Measurements from ENCODE around the gene DCDC1. TPM values are rescaled to one million over a fixed set of nuclear protein-coding genes. Genes with fewer than 3 reads are reported as not detected.

The DCDC1 gene
- total RNA-seq, 1 experiment from 2014 or later = not detected

DNA sequence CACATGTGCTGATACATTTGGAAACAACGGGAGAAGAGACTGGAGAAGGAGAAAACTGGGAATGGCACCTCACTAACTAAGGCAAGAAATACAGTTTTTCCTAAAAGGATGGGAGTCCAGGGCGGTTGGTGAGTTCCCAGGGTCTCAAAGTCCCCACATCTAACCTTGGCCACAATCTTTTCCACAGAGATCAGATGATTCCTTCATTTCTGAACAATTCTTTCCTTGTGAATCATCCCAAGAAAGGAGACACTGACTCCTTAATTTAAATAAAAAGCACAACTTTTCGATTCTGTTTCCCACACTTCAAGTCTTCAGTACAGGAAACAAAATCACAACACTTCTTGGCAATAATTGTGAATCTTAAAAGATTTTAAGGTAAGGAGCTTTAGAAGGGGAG, 384.7 kb downstream of the DCDC1 start:
- ATAC-seq (no peak), DNase-seq (ENCODE audit: low read depth, low spot score) (no peak)
- ChIA-PET CTCF (no interaction called here), POLR2A (no interaction called here)
- TF ChIP-seq, protein P1, sequence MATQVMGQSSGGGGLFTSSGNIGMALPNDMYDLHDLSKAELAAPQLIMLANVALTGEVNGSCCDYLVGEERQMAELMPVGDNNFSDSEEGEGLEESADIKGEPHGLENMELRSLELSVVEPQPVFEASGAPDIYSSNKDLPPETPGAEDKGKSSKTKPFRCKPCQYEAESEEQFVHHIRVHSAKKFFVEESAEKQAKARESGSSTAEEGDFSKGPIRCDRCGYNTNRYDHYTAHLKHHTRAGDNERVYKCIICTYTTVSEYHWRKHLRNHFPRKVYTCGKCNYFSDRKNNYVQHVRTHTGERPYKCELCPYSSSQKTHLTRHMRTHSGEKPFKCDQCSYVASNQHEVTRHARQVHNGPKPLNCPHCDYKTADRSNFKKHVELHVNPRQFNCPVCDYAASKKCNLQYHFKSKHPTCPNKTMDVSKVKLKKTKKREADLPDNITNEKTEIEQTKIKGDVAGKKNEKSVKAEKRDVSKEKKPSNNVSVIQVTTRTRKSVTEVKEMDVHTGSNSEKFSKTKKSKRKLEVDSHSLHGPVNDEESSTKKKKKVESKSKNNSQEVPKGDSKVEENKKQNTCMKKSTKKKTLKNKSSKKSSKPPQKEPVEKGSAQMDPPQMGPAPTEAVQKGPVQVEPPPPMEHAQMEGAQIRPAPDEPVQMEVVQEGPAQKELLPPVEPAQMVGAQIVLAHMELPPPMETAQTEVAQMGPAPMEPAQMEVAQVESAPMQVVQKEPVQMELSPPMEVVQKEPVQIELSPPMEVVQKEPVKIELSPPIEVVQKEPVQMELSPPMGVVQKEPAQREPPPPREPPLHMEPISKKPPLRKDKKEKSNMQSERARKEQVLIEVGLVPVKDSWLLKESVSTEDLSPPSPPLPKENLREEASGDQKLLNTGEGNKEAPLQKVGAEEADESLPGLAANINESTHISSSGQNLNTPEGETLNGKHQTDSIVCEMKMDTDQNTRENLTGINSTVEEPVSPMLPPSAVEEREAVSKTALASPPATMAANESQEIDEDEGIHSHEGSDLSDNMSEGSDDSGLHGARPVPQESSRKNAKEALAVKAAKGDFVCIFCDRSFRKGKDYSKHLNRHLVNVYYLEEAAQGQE (IDR thresholded peaks at IDR 0.05; ENCODE audit: insufficient read depth in 1 of 2, low read depth in 2 of 2, low read length in 1 of 2) = no peak
- no peak for TF ChIP-seq TCF7L2 (IDR thresholded peaks at IDR 0.05; ENCODE audit: low read depth, low read length)
- no peak for TF ChIP-seq SIN3A (IDR thresholded peaks at IDR 0.05; ENCODE audit: borderline replicate concordance, insufficient read depth, low read depth, low read length)
- TF ChIP-seq POLR2AphosphoS5 (IDR thresholded peaks at IDR 0.05; ENCODE audit: low read depth, low read length) = no peak
- TF ChIP-seq, protein P2, sequence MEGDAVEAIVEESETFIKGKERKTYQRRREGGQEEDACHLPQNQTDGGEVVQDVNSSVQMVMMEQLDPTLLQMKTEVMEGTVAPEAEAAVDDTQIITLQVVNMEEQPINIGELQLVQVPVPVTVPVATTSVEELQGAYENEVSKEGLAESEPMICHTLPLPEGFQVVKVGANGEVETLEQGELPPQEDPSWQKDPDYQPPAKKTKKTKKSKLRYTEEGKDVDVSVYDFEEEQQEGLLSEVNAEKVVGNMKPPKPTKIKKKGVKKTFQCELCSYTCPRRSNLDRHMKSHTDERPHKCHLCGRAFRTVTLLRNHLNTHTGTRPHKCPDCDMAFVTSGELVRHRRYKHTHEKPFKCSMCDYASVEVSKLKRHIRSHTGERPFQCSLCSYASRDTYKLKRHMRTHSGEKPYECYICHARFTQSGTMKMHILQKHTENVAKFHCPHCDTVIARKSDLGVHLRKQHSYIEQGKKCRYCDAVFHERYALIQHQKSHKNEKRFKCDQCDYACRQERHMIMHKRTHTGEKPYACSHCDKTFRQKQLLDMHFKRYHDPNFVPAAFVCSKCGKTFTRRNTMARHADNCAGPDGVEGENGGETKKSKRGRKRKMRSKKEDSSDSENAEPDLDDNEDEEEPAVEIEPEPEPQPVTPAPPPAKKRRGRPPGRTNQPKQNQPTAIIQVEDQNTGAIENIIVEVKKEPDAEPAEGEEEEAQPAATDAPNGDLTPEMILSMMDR (IDR thresholded peaks at IDR 0.05) = no peak
- Histone ChIP-seq H3K4me3 (ENCODE audit: low read depth in 2 of 2, low read length in 2 of 2) (no peak overlapping the region), H3K27ac (ENCODE audit: low read length) (no peak overlapping the region), H3K27me3 (ENCODE audit: control insufficient read depth, insufficient read depth, low read length) (no peaks in the 10 kb centered on the region), H3K9me3 (ENCODE audit: control insufficient read depth, insufficient read depth, low read depth, low read length) (no peaks in the 10 kb centered on the region), H3K4me1 (ENCODE audit: control insufficient read depth, insufficient read depth, low read length) (no peaks in the 10 kb centered on the region), H3K36me3 (ENCODE audit: control insufficient read depth, insufficient read depth, low read length) (no peaks in the 10 kb centered on the region)
- BruUV-seq (replicated peaks) = no TSS peak
- intact Hi-C loops (cut with micrococcal nuclease; ENCODE audit: unreplicated experiment) = no loop called here
- in situ Hi-C loops (cut with HindIII; ENCODE audit: low pct_unique_long_range_greater_than_20kb, low sequenced_read_pairs) = no loop called here

DNA sequence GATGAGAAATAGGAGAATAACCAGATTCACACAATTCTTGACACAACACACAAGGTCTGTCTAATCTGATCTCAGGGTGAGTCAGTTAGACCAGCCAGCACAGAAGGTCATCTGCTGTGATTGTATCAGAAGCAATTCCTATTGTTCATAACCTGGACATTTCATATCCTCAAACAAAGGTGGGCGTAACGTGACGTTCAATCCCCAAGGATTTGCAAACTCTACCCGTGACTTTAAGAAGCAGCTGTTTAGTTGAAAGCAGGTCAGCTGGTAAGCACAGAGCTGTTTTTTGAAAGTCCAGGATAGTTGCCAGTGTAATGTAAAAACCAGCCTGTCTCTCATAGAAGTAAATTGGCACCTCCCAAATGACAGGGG, 385.1 kb downstream of the DCDC1 start:
- intact Hi-C loops (cut with micrococcal nuclease; ENCODE audit: unreplicated experiment) = no loop called here
- in situ Hi-C loops (cut with HindIII; ENCODE audit: low pct_unique_long_range_greater_than_20kb, low sequenced_read_pairs) = no loop called here
- no peaks in the 10 kb centered on the region for H3K27me3 ChIP-seq (ENCODE audit: control insufficient read depth, insufficient read depth, low read length)
- ATAC-seq = no peak
- no peaks in the 10 kb centered on the region for H3K4me1 ChIP-seq (ENCODE audit: control insufficient read depth, insufficient read depth, low read length)
- CTCF ChIA-PET = no interaction called here
- H3K4me3 ChIP-seq (ENCODE audit: low read depth in 2 of 2, low read length in 2 of 2) = no peak overlapping the region
- DNase-seq (ENCODE audit: low read depth, low spot score) = no peak
- no peaks in the 10 kb centered on the region for H3K9me3 ChIP-seq (ENCODE audit: control insufficient read depth, insufficient read depth, low read depth, low read length)
- no peaks in the 10 kb centered on the region for H3K36me3 ChIP-seq (ENCODE audit: control insufficient read depth, insufficient read depth, low read length)
- BruUV-seq (replicated peaks) = no TSS peak
- POLR2A ChIA-PET = no interaction called here
- TF ChIP-seq, protein P1 (IDR thresholded peaks at IDR 0.05; ENCODE audit: insufficient read depth in 1 of 2, low read depth in 2 of 2, low read length in 1 of 2) = no peak
- H3K27ac ChIP-seq (ENCODE audit: low read length) = no peak overlapping the region

All from Panc1 (cell line).